Measurements from ENCODE around the gene CLPSL2.

DNA sequence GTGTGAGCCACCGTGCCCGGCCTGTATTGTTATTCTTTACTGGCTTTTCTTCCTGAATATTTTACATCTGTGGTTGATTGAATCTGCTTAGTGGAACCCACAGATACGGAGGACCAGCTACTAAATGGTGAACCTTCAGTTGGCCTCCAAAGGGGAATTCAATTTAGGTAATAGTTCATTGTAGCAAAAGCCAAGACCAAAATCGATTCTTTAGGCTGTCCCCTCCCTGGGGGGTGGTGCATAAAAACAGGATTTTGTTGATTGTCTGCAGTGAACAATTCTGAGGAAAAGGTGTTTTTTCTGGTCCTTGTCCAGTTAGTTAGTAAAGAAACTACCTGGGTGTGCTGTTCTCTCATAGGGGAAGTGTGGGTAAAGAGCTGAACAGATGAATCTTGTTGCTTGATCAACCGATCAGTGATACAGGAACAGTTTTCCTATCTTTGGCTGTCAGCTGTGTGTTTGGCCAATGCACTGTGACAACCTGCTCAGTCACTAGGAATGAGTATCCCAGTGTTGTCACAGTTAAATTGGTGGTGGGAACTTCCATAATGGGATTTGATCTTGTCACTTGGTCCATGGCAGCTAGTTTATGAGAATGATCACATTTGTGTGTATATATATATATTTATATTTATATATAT is 48.3 kb downstream of the CLPSL2 start:
- TF ChIP-seq CTCF (IDR thresholded peaks at IDR 0.05), result no peak
- TF ChIP-seq POLR2AphosphoS5 (IDR thresholded peaks at IDR 0.05), result no peak
- TF ChIP-seq POLR2A (IDR thresholded peaks at IDR 0.05), result no peak
